Measurements from ENCODE around the gene PREX1. TPM values are rescaled to one million over a fixed set of nuclear protein-coding genes. Genes with fewer than 3 reads are reported as not detected.

The PREX1 gene
- total RNA-seq, 1 experiment from 2014 or later = 20.0 TPM

- Histone ChIP-seq H3K36me3 (ENCODE audit: control insufficient read depth, insufficient read depth, low read length) (no peaks in the 10 kb centered on the region), H3K9me3 (ENCODE audit: control insufficient read depth, insufficient read depth, low read depth, low read length) (no peaks in the 10 kb centered on the region), H3K27ac (ENCODE audit: low read length) (no peak overlapping the region), H3K4me1 (ENCODE audit: control insufficient read depth, insufficient read depth, low read length) (no peaks in the 10 kb centered on the region), H3K4me3 (ENCODE audit: low read depth in 2 of 2, low read length in 2 of 2) (no peak overlapping the region), H3K27me3 (ENCODE audit: control insufficient read depth, insufficient read depth, low read length) (no peaks in the 10 kb centered on the region)
- intact Hi-C loops (cut with micrococcal nuclease; ENCODE audit: unreplicated experiment) = no loop called here
- BruUV-seq (replicated peaks) = no TSS peak
- no peak for DNase-seq (ENCODE audit: low read depth, low spot score)
- in situ Hi-C loops (cut with HindIII; ENCODE audit: low pct_unique_long_range_greater_than_20kb, low sequenced_read_pairs) = no loop called here
- POLR2A ChIA-PET = no interaction called here
- TF ChIP-seq TCF7L2 (IDR thresholded peaks at IDR 0.05; ENCODE audit: low read depth, low read length) (no peak), POLR2AphosphoS5 (IDR thresholded peaks at IDR 0.05; ENCODE audit: low read depth, low read length) (no peak), SIN3A (IDR thresholded peaks at IDR 0.05; ENCODE audit: borderline replicate concordance, insufficient read depth, low read depth, low read length) (no peak), CTCF (IDR thresholded peaks at IDR 0.05) (no peak), REST (IDR thresholded peaks at IDR 0.05; ENCODE audit: insufficient read depth in 1 of 2, low read depth in 2 of 2, low read length in 1 of 2) (no peak)
- CTCF ChIA-PET = interaction anchor here (0.8 kb wide), 1 partner anchor 447 kb away, joined by 8 read pairs; no protein-coding TSS in a partner anchor
- ATAC-seq = no peak
These were observed 162.0 kb downstream of the PREX1 start for GRCh38 chr20:48665785-48666184.

GRCh38 chr20:48662711-48663110 is 165.1 kb downstream of the PREX1 start:
- Histone ChIP-seq H3K36me3 (ENCODE audit: control insufficient read depth, insufficient read depth, low read length) (no peaks in the 10 kb centered on the region), H3K4me1 (ENCODE audit: control insufficient read depth, insufficient read depth, low read length) (no peaks in the 10 kb centered on the region), H3K27ac (ENCODE audit: low read length) (no peak overlapping the region), H3K27me3 (ENCODE audit: control insufficient read depth, insufficient read depth, low read length) (no peaks in the 10 kb centered on the region), H3K4me3 (ENCODE audit: low read depth in 2 of 2, low read length in 2 of 2) (no peak overlapping the region), H3K9me3 (ENCODE audit: control insufficient read depth, insufficient read depth, low read depth, low read length) (no peaks in the 10 kb centered on the region; the same call in 1 of the 2 replicates)
- intact Hi-C loops (cut with micrococcal nuclease; ENCODE audit: unreplicated experiment) = no loop called here
- no peak for ATAC-seq
- ChIA-PET POLR2A (no interaction called here), CTCF (no interaction called here)
- no TSS peak for BruUV-seq (replicated peaks)
- in situ Hi-C loops (cut with HindIII; ENCODE audit: low pct_unique_long_range_greater_than_20kb, low sequenced_read_pairs) = no loop called here
- no peak for DNase-seq (ENCODE audit: low read depth, low spot score)
- TF ChIP-seq TCF7L2 (IDR thresholded peaks at IDR 0.05; ENCODE audit: low read depth, low read length) (no peak), SIN3A (IDR thresholded peaks at IDR 0.05; ENCODE audit: borderline replicate concordance, insufficient read depth, low read depth, low read length) (no peak), CTCF (IDR thresholded peaks at IDR 0.05) (no peak), REST (IDR thresholded peaks at IDR 0.05; ENCODE audit: insufficient read depth in 1 of 2, low read depth in 2 of 2, low read length in 1 of 2) (no peak), POLR2AphosphoS5 (IDR thresholded peaks at IDR 0.05; ENCODE audit: low read depth, low read length) (no peak)

Data from Panc1 (cell line).